ENCODE measurements around the gene SCYGR8. TPM values are rescaled to one million over a fixed set of nuclear protein-coding genes. Genes with fewer than 3 reads are reported as not detected.

SCYGR8 gene
- polyA plus RNA-seq, 1 of the 3 experiments (the other 2 are of a cell fraction): not detected

- TF ChIP-seq IRF3 (IDR thresholded peaks at IDR 0.05; ENCODE audit: low read depth, low read length): no peak
Measured at GRCh38 chr2:227707390-227707789, 38.3 kb upstream of the SCYGR8 start (continued).

- no peak overlapping the region for H3K4me3 ChIP-seq (ENCODE audit: low read depth in 2 of 2, low read length in 1 of 2)
- H3K4me1 ChIP-seq (ENCODE audit: control insufficient read depth in 1 of 2, insufficient read depth in 2 of 2, low read depth in 1 of 2, low read length in 1 of 2): no peaks in the 10 kb centered on the region
- H2AFZ ChIP-seq (ENCODE audit: low read depth): no peak overlapping the region
- CTCF ChIA-PET: no interaction called here
- POLR2A ChIA-PET: no interaction called here
- peaks cover 58% of the 10 kb centered on the region; the same call in 1 of the 2 replicates for H3K27me3 ChIP-seq (ENCODE audit: insufficient read depth)
- H4K20me1 ChIP-seq (ENCODE audit: insufficient read depth): no peaks in the 10 kb centered on the region
- no peaks in the 10 kb centered on the region for H3K9me3 ChIP-seq
- no peak for DNase-seq
- WGBS (ENCODE audit: low lambda C conversion rate): 32% methylated on average over 7 of the region's 7 CpGs
- TF ChIP-seq RXRA (IDR thresholded peaks at IDR 0.05; ENCODE audit: borderline replicate concordance, low read depth) (no peak), MXI1 (IDR thresholded peaks at IDR 0.05; ENCODE audit: low read depth, low read length) (no peak), NRF1 (IDR thresholded peaks at IDR 0.05; ENCODE audit: low read depth, low read length) (no peak), IRF3 (IDR thresholded peaks at IDR 0.05; ENCODE audit: low read depth, low read length) (no peak), TAF1 (IDR thresholded peaks at IDR 0.05; ENCODE audit: borderline replicate concordance, low read depth, low read length) (no peak), ZBTB33 (IDR thresholded peaks at IDR 0.05; ENCODE audit: borderline replicate concordance, low read depth) (no peak), TEAD4 (IDR thresholded peaks at IDR 0.05; ENCODE audit: borderline replicate concordance, insufficient read depth) (no peak), NFIC (IDR thresholded peaks at IDR 0.05; ENCODE audit: borderline replicate concordance) (no peak), USF2 (IDR thresholded peaks at IDR 0.05; ENCODE audit: borderline replicate concordance, low read depth, low read length) (no peak), MEF2A (IDR thresholded peaks at IDR 0.05; ENCODE audit: borderline replicate concordance, low read depth) (no peak), FOXM1 (IDR thresholded peaks at IDR 0.05; ENCODE audit: low read depth) (no peak), ELF1 (IDR thresholded peaks at IDR 0.05) (no peak), EP300 (IDR thresholded peaks at IDR 0.05; ENCODE audit: borderline replicate concordance in 1 of 2, low read depth in 1 of 2, low read length in 1 of 2) (no peak)
- H3K79me2 ChIP-seq (ENCODE audit: insufficient read depth): no peaks in the 10 kb centered on the region
- no peak overlapping the region for H3K9ac ChIP-seq
- H3K9me2 ChIP-seq: no peaks in the 10 kb centered on the region
- H3K36me3 ChIP-seq (replicated peaks in 1 of 2; ENCODE audit: control insufficient read depth in 1 of 2, insufficient read depth in 2 of 2, low read length in 1 of 2): no peaks in the 10 kb centered on the region
- H3K27ac ChIP-seq (ENCODE audit: low read depth in 2 of 2, low read length in 1 of 2): no peak overlapping the region
- no peaks in the 10 kb centered on the region for H3F3A ChIP-seq (replicated peaks; ENCODE audit: insufficient read depth)
- H3K4me2 ChIP-seq: no peak overlapping the region
Measured at GRCh38 chr2:227710986-227711385, 34.7 kb upstream of the SCYGR8 start.
